Astrocyte of the hippocampus (primary cell): ENCODE measurements around the gene UBE2G1.

Experiments
- DNase-seq: peaks from one replicate; pipeline ENCODE4 v3.0.0; 2011; ENCODE audit warnings: low read depth, low spot score

The UBE2G1 gene

GRCh38 chr17:4334332-4334731 is 32.1 kb downstream of the UBE2G1 start:
- DNase-seq = no peak

GRCh38 chr17:4333041-4333440 is 33.4 kb downstream of the UBE2G1 start:
- no peak for DNase-seq

GRCh38 chr17:4332296-4332970 is 34.0 kb downstream of the UBE2G1 start:
- DNase-seq = peak; percentile 45

- no peak for DNase-seq
Measured at GRCh38 chr17:4331614-4332013, 34.9 kb downstream of the UBE2G1 start.

- peak; percentile 83 for DNase-seq
Measured at GRCh38 chr17:4329838-4330237, 36.6 kb downstream of the UBE2G1 start.

GRCh38 chr17:4327606-4328005 is 38.9 kb downstream of the UBE2G1 start:
- DNase-seq = peak; percentile 42

GRCh38 chr17:4326608-4327007 is 39.9 kb downstream of the UBE2G1 start:
- DNase-seq = no peak

GRCh38 chr17:4326112-4326511 is 40.4 kb downstream of the UBE2G1 start:
- DNase-seq = no peak

GRCh38 chr17:4324463-4324862 is 42.0 kb downstream of the UBE2G1 start:
- no peak for DNase-seq

- DNase-seq = no peak
Measured at GRCh38 chr17:4319221-4319620, 47.3 kb downstream of the UBE2G1 start.

- DNase-seq = no peak
Measured at GRCh38 chr17:4318596-4318995, 47.9 kb downstream of the UBE2G1 start.

GRCh38 chr17:4318186-4318585 is 48.3 kb downstream of the UBE2G1 start:
- no peak for DNase-seq

GRCh38 chr17:4317610-4318009 is 48.9 kb downstream of the UBE2G1 start:
- DNase-seq = no peak

- no peak for DNase-seq
Measured at GRCh38 chr17:4316648-4317047, 49.8 kb downstream of the UBE2G1 start.

- no peak for DNase-seq
Measured at GRCh38 chr17:4314618-4315017, 51.9 kb downstream of the UBE2G1 start.

GRCh38 chr17:4314179-4314578 is 52.3 kb downstream of the UBE2G1 start:
- DNase-seq = no peak

GRCh38 chr17:4313221-4314114 is 53.0 kb downstream of the UBE2G1 start:
- no peak for DNase-seq

- DNase-seq = peak; percentile 72
Measured at GRCh38 chr17:4310354-4311060, 56.0 kb downstream of the UBE2G1 start.

GRCh38 chr17:4309897-4310296 is 56.6 kb downstream of the UBE2G1 start:
- DNase-seq = no peak

- DNase-seq = no peak
Measured at GRCh38 chr17:4307179-4307930, 59.1 kb downstream of the UBE2G1 start.

GRCh38 chr17:4305224-4305623 is 61.3 kb downstream of the UBE2G1 start:
- DNase-seq = no peak
